ENCODE results near the gene ADGRF3. TPM values are rescaled to one million over a fixed set of nuclear protein-coding genes. Genes with fewer than 3 reads are reported as not detected.

Gene ADGRF3
- total RNA-seq, 1 experiment from 2014 or later: 0.09 TPM

DNA sequence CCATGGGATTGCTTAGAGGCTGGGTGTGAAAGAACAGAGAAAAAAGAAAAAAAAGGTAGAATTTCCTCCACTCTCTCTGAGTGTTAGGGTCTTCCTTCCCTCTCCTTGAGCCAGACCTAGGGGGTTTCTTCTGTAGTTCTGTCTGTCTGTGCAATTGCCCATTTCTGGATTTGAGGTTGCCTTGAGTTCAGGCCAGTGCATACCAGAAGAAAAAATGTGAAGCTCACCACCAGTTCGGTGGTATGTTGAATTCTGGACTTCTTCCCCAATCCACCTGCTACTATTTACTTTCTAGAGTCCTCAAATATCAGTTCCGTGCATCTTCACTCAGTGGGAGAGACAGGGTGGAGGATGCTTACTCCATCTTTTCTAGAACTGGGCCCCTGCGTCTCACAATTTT lies 16.0 kb downstream of the ADGRF3 start:
- Histone ChIP-seq H3K4me2 (ENCODE audit: insufficient read depth, insufficient read length, low read length) (no peak overlapping the region), H3K23me2 (ENCODE audit: insufficient read length, low read depth, low read length, poor library complexity, severe bottlenecking) (no peaks in the 10 kb centered on the region), H2BK15ac (ENCODE audit: low read depth, low read length) (no peak overlapping the region), H3K4ac (ENCODE audit: low read depth, low read length) (no peak overlapping the region), H2BK5ac (ENCODE audit: insufficient read length, low read length) (no peak overlapping the region), H2BK20ac (ENCODE audit: low read depth, low read length, poor library complexity, severe bottlenecking) (no peak overlapping the region), H3K79me1 (ENCODE audit: insufficient read depth, low read depth, low read length, poor library complexity, severe bottlenecking) (no peaks in the 10 kb centered on the region), H4K5ac (ENCODE audit: insufficient read length, low read depth, low read length) (no peak overlapping the region), H3K9me3 (ENCODE audit: control insufficient read depth, low read depth, low read length) (no peaks in the 10 kb centered on the region), H3T11ph (ENCODE audit: low read length) (no peak overlapping the region), H3K23ac (ENCODE audit: insufficient read length, low read depth, low read length) (no peak overlapping the region), H3K56ac (ENCODE audit: insufficient read length, low read depth, low read length) (no peak overlapping the region), H3K9ac (ENCODE audit: extremely low read depth, insufficient read length, low read length) (no peak overlapping the region), H3K79me2 (ENCODE audit: insufficient read depth, low read length) (no peaks in the 10 kb centered on the region), H2BK12ac (ENCODE audit: insufficient read length, low read depth, low read length) (no peak overlapping the region), H3K14ac (ENCODE audit: insufficient read depth, low read length) (no peak overlapping the region), H3K27me3 (ENCODE audit: insufficient read depth, low read length) (no peaks in the 10 kb centered on the region), H4K8ac (replicated peaks; ENCODE audit: insufficient read length, low read depth, low read length) (no peak overlapping the region), H3K4me1 (ENCODE audit: insufficient read depth, low read length) (no peaks in the 10 kb centered on the region; the same call in 1 of the 2 replicates), H2AK5ac (ENCODE audit: insufficient read length, low read length) (no peak overlapping the region), H2AFZ (ENCODE audit: low read length) (no peak overlapping the region), H4K91ac (ENCODE audit: insufficient read length, low read depth, low read length) (no peak overlapping the region), H2BK120ac (ENCODE audit: low read depth, low read length, poor library complexity, severe bottlenecking) (no peak overlapping the region), H3K18ac (ENCODE audit: insufficient read length, low read depth, low read length) (no peak overlapping the region), H3K27ac (ENCODE audit: insufficient read length, low read depth, low read length) (no peak overlapping the region), H4K20me1 (ENCODE audit: control insufficient read depth, insufficient read depth, insufficient read length) (no peaks in the 10 kb centered on the region)
- TF ChIP-seq, protein P1, sequence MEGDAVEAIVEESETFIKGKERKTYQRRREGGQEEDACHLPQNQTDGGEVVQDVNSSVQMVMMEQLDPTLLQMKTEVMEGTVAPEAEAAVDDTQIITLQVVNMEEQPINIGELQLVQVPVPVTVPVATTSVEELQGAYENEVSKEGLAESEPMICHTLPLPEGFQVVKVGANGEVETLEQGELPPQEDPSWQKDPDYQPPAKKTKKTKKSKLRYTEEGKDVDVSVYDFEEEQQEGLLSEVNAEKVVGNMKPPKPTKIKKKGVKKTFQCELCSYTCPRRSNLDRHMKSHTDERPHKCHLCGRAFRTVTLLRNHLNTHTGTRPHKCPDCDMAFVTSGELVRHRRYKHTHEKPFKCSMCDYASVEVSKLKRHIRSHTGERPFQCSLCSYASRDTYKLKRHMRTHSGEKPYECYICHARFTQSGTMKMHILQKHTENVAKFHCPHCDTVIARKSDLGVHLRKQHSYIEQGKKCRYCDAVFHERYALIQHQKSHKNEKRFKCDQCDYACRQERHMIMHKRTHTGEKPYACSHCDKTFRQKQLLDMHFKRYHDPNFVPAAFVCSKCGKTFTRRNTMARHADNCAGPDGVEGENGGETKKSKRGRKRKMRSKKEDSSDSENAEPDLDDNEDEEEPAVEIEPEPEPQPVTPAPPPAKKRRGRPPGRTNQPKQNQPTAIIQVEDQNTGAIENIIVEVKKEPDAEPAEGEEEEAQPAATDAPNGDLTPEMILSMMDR (conservative IDR thresholded peaks at IDR 0.05): no peak
- no peaks in the 10 kb centered on the region for H3K36me3 Mint-ChIP-seq (ENCODE audit: insufficient read depth in 1 of 3, low read depth in 3 of 3)
- no peak overlapping the region for H3K4me3 Mint-ChIP-seq
- no peak for DNase-seq
- H3K27me3 Mint-ChIP-seq (ENCODE audit: low read depth): no peaks in the 10 kb centered on the region; the same call in 1 of the 2 replicates
- WGBS (ENCODE audit: extremely low coverage, insufficient read length, low lambda C conversion rate): no CpG with 5 or more reads among the region's 3 CpGs
- H3K4me1 Mint-ChIP-seq: peaks cover 7 to 15% of the 10 kb centered on the region in 2 experiments
- no peaks in the 10 kb centered on the region for H3K9me3 Mint-ChIP-seq
- no peak overlapping the region; a peak in 1 of 7 replicates for H3K27ac Mint-ChIP-seq

All from H9 (cell line).